GM12875 (cell line): ENCODE measurements around the gene TMPRSS11D.

ENCODE experiments used
- H3K4me3 ChIP-seq: one replicate; pipeline ENCODE4 v1.5.1; 2011; ENCODE audit warnings: low read depth, low read length, control low read depth
- CTCF ChIP-seq: IDR thresholded peaks from 2 replicates; pipeline ENCODE4 v1.5.1; 2011; ENCODE audit warnings: low read depth, mild to moderate bottlenecking, control low read depth, inconsistent platforms, low read length, moderate library complexity, borderline replicate concordance; ENCODE audit not compliant: insufficient read depth

TMPRSS11D gene

DNA sequence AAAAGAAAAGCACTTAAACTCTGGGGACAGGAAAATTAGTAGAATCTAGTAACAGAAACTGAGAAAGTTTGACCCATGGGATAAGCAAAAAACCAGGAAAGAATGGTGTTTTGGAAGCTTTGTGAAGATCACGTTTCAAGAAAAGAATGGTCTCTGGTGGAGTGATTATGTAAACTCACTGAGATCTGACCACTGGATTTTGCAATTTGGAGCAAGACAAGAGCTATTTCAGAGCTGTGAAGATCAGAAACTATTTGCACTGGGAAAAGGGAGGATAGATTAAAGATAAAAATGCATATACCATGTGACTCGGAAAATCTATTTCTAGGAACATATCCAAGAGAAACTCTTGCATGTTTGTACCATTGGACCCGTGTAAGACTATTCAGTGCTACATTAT, 4.3 kb downstream of the TMPRSS11D start:
- no peak for TF ChIP-seq CTCF
- no peak overlapping the region for H3K4me3 ChIP-seq

DNA sequence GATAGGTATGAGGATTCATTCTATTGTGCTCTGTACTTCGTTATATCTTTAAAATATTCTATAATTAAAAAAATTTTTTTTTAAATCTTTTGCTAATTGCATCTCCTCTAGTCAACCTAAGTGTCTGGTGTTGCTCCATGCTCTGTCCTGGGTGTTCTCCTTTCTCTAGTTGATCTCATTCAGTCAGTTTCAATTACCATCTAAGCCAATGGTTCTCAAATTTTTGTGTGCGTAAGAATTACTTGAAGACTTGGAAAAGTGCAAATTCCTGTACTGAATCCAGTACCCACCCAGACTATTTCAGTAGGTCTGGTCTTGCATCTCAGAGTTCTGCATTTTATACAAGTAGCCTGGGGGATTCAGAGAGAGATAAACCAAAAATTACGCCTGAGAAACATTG, 6.7 kb downstream of the TMPRSS11D start:
- H3K4me3 ChIP-seq, result no peak overlapping the region
- TF ChIP-seq CTCF, result no peak

GRCh38 chr4:67874986-67875385, 8.8 kb downstream of the TMPRSS11D start:
- no peak overlapping the region for H3K4me3 ChIP-seq
- no peak for TF ChIP-seq CTCF

- no peak for TF ChIP-seq CTCF
- H3K4me3 ChIP-seq, result no peak overlapping the region
These were observed 10.7 kb downstream of the TMPRSS11D start for GRCh38 chr4:67873116-67873515.

- TF ChIP-seq CTCF, result peak; percentile 28; the same call in 1 of the 2 replicates
- H3K4me3 ChIP-seq, result no peak overlapping the region
These were observed 11.9 kb downstream of the TMPRSS11D start for GRCh38 chr4:67871867-67872266.

DNA sequence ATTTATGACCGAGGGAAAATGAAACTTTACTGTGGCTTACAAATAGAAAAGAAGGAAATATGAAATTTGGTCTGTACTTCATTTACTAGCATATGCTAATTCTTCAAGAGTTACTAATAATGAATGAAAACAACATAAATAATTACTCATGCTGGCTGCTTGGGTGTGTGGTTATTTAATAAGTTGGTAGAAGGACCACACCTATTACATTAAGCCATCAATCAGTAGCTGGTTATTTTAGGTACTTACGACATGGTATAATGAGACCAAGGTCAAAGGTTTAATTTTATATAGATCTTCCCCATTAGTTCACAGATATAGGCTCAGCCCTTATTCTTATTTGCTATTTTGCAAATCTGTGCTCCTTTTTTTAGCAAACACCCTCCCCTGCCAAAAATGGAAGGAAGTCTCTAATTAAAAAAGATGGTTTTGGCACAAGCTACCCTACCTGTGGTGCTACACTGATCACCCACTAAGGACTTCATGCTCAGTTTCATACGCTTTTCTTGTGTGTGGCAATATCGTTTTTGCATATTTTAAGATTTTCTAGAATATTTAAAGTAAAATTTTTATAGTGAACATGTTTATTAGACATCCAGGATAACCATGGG, 14.1 kb downstream of the TMPRSS11D start:
- no peak overlapping the region for H3K4me3 ChIP-seq
- TF ChIP-seq CTCF, result no peak

- H3K4me3 ChIP-seq, result no peak overlapping the region
- no peak for TF ChIP-seq CTCF
These were observed 22.3 kb downstream of the TMPRSS11D start for GRCh38 chr4:67861513-67861912.
